HCEC 1CT (cell line): ENCODE results near the gene NEDD4L.

Experiments used
- DNase-seq: peaks from one replicate; pipeline ENCODE4 v3.0.0-alpha.2; 2017

Gene NEDD4L

DNA sequence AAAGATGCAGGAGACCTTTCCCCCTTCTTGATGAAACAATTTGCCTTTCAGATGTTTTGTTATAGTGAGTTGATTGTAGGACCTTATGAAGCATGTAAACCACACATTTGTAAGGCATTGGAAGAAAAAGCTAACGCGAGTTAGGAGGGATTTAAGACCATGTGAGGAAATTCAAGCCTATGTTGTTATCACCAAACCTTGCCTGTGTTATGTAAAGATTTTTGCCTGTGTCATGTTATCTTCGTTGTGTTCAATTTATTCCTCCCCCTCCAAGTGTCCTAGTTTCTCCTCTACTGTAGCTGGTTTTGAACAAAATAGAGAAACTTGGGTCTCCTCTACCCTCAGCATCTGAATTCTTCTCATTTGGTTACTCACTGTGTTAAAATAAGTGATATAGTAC lies 173.0 kb downstream of the NEDD4L start:
- DNase-seq, result no peak

DNA sequence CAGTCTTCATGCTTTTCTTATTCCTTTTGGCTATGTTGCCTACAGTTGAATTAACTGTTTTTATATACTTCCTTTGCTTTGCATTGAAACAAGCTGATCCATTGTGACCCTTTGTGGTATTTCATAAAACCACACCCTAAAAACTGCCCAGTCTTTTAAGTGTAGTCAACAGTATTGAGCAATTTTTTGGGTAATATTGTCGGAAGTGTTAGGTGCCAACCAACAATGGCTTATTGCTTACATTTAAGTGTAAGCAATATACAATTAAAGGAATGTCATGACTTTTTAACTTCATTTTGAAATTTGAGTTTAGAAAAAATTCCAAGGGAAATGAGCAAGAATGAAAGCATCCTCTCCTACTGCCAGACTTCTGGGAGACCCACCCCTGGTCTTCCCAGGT lies 174.1 kb downstream of the NEDD4L start:
- peak; percentile 86 for DNase-seq

DNA sequence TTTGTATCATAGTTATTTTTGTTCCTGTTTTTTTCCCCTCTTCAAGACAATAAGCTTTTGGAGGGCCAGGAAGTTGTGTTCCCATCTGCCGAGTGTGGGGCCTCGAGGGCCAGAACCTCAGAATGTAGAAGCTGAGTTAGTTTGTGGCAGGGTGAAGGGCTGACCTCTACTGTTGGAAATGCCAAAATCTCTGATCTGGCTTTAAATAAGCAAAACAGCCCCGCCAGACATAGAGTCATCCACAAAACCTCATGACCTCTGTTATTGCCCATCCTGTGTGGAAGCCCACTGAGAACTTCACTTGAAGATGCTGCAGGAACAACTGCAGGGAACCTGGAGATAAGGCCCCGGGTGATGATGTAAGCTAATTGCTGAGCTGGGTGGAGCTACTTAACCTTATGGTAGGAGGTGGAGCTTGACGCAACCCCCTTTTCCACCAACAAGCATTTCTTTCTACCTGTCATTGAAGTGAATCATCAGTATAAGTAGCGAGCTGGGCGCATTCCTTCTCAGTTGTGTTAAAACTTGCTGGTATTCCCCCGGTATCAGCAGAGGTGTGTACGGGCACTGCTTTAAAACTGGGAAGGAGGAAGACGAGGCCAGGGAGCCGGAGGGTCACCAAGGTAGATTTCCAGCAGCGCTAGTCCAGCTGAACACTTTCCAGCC lies 177.2 kb downstream of the NEDD4L start:
- peak; percentile 49 for DNase-seq

DNA sequence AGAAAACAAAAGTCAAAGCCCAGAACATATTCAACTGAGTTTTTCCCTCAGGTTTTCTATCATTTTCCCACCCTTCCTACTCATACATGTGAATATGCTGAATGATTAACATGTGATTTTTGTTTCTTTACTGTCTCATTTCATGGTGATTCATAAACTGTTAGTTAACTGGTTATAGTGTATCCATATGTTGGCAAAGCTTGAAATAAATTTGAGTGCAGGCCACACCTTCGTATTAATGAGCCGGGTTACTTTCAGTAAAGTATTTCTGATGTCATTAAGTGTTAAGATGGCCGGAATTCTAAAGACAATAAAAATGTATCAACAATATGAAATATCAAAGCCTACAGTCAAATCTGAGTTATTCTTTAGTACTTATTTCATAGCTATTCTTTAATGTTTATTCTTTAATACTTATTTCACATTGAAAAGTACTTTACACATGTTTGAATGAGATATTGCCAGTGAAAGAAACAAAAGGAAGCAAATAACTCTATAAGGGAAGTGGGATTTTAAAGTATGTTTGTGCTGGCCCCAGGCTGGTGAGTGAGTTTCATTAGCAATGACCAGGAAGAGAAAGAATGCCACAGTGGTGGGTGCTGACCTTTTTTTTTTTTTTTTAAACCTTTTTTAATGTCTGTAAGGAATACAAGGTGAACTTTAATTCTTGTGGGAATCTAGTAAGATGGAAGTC lies 178.6 kb downstream of the NEDD4L start:
- DNase-seq, result peak; percentile 64

DNA sequence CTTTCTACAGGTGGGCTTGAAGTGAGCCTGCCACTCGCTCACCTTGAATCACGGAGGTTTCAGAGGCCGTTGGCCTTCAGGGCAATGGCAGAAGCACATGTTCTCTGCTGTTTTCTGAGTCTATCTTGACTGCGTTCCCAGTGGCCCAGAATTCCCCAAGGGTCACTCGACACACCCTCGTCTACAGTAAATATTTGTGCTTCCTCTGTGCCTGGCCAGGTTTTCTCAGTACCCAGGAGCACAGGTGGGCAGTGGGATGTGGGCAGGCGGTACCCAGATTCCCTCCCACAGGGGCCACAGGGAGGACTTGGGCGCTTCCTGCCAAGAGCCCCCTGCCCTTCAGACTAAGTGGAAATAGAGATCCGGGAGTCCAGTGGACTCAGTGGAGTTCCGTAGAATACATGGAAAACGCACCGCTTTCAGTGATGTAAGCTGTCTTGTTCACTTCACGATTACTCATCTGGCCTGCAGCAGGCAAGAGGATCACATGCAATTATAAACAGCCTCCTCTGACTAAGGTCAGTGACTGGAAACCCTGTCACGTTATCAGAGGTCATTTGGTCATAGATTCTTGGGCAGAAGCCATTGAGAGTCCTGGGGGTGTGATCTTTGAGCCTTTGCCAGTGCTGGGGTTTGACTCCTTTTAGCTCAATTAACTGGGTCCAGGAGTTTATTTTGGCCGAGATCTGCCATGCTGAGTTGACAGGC lies 179.8 kb downstream of the NEDD4L start:
- peak; percentile 96 for DNase-seq

DNA sequence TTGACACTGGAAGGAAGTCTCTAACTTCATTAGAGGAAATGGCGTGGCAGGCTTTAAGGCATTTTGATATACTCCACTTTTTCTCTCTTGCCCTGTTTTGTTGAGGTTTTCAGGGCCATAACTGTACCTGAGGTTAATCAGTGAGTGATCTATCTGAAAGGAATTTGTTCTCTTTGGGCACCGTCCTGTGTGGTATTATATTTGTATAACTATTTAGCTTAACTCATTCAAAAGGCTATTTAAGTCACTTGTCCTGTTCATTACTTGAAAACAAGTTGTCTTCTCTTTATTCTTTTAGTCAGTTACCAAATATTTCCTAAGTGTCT lies 180.4 kb downstream of the NEDD4L start:
- DNase-seq, result peak; percentile 49

DNA sequence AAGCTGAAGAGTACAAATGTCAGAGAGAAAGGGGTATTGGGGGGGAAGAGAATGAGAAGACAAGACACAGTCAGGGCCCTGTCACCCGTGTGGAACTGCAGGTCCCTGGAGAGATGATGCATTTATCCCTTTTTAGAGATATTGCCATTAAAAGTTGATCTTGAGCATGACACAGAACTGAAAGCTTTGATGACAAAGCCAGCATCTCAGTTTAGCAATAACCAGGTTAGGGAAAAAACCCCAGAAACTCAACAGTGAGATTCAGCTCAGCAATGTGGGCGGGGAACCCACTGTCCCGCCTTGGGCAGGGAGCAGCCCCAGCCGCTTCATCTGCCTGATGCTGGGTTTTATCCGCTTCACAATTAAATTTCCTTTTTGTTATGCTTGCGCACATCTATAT lies 181.1 kb downstream of the NEDD4L start:
- no peak for DNase-seq

DNA sequence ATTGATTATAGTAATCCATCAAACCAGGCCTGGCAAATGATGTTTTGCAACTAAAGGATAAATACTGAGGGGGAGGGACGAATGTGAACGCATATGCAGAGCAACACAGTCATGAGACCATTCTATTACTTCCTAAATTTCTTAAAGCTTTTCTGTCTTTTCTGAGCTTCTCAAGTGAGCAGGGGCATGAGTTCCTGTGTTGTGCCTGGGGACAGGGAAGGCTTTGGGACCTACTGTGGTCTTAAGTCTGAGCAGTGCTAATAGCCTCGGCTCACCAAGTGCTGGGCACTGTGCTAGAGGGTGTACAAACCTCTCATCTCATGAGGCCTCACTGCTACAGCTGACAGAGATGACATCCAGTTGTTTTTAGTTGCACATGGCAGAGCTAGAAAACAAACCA lies 182.4 kb downstream of the NEDD4L start:
- no peak for DNase-seq

DNA sequence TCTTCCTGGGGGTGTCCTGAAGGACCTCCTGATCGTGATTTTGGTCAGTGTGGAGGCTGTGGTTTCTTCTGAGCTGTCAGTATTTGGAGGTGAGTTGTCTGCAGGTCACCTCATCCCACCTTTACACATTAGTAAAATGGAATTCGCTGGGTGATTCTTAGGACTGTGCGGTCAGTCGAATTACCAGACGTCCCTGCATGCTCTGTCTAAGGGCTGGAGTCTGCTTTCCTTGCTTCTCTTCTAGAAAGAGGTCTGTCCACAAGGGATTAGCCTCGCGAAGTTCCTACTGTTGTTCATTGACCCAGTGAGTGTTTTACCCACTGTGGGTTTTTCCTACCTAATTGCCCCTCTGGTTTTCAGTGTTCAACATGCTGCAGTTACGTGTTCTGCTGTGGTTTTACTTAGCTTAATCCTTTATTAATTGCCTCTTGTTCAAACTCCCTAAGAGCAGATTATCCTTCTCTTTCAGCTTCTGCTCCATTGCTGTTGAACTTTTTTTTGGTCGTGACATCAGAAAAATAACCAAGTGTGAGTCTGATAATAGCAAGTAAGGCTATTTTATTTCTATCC lies 183.4 kb downstream of the NEDD4L start:
- no peak for DNase-seq

DNA sequence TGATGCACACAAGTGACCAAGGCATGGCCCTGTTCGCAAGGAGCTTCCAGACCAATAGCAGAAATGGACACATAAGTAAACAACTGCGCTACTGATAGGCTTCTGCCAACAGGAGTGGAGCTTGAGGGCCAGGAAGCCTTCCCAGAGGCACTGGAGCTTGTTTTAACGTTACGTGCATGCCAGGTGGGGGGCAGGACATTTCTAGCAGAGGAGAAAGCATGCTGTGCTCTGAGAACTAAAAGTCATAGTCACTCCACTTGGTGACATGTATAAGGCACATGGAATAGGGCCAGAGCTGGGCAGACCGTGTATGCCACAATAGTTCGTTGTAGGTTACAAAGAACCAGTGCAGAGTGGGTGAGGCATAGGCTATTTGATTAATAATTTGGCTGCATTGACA lies 184.2 kb downstream of the NEDD4L start:
- no peak for DNase-seq

DNA sequence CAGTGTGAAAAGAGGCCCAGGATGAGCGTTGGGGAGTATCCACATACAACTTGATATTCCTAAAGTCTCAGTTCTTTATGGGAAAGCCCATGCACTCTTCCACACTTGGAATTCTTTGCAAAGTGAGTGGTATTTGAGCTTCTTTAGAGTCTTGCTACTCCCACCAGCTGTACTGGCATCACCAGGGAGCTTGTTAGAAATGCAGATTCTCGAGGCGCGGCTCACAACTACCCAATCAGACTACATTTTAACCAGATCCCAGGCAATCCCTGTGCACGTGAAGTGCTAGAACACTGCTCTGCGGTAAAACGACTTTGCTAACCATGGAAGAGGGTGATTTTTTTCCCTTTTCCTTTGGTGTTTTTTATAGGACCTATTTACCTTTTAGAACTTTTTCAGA lies 184.7 kb downstream of the NEDD4L start:
- no peak for DNase-seq

DNA sequence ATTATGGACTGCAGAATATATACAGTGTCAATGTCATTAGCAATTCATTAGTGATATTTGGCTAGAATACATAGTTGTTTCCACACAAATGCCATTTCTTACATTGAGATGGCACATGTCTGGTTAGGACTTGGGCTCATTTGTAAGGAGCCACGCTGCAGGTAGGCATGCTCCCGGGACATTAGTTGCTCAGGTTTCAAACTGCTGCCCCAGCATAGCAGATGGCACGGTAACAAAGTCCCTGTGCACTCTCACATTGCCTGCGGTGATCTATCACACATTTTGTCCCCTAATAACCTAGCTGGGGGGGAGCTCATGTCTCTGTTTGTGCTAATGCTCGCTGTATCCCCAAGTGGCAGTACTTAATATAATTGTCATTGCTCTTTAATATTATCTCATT lies 185.1 kb downstream of the NEDD4L start:
- DNase-seq, result no peak

DNA sequence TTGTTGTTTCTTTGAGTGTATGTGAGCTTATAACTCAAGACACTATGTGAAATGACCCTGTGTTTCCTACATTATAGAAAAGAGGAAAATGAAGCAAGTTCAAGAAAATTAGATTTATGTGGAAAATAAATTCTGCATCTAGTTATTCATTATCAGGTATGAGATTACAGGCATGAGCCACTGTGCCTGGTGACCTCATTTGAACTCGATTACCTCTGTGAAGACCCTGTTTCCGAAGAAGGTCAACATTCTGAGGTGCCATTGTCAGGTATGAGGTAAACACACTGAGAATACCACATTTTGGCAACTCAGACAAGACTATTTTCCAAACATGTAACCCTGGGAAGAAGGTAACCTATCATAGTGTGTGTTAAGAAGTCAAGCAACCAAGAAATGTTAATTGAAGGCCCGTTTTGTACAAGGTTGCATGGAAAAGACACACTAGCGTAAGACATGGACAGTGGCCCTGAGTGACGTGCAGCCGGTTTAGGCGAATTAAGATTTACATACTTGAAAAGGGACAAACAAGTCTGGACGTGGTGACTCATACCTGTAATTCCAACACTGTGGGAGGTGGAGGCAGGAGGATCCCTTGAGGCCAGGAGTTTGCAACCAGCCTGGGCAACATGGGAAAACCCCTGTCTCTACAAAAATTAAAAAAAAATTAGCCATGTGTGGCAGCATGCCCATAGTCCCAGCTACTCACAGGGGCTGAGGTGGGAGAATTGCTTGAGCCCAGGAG lies 186.6 kb downstream of the NEDD4L start:
- no peak for DNase-seq

DNA sequence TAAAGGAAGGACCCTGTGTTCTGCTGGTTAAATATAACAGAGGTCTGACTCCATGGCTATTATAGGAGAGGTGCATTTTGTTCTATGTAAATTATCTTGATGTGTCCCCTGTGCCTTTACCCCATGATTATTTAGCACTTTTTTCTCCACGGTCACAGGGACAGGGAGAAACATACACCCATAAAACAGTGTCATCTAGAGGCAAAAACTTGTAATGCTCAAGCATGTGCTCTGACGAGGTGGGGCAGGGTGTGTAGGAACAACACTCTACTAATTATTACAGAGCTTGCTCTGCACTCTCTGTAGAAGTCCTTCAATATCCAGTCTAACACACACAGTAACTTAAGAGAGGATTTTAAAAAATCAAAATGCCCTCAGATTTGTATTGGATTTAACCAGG lies 187.9 kb downstream of the NEDD4L start:
- DNase-seq, result peak; percentile 48

DNA sequence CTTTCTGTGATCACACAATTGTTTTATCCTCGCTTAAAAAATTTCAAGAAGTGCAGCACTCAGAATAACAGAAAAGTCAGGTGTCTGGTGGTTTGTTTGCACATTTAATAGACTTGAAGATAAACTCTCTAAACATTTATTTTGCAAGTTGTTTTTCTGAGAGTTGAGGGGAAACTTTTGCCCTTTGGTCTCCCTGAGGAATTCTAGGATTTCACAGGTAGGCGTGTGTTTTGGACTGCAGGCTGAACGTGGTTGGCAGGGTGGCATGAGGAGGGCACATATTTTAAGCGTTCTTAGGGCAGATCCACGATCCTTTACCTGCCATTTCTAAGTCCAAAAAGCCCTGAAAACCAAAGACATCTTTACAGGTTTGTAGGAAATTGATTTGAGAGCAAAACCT lies 188.6 kb downstream of the NEDD4L start:
- no peak for DNase-seq

DNA sequence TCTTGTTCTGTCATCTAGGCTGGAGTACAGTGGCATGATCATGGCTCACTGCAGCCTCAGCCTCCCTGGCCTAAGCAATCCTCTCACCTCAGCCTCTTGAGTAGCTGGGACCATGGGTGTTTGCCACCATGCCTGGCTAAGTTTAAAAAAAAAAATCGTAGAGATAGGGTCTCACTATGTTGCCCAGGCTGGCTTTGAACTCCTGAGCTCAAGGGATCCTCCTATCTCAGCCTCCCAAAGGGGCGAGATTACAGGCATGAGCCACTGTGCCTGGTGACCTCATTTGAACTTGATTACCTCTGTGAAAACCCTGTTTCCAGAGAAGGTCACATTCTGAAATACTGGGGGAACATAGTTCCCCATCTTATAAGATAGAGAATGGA lies 190.3 kb downstream of the NEDD4L start:
- no peak for DNase-seq

DNA sequence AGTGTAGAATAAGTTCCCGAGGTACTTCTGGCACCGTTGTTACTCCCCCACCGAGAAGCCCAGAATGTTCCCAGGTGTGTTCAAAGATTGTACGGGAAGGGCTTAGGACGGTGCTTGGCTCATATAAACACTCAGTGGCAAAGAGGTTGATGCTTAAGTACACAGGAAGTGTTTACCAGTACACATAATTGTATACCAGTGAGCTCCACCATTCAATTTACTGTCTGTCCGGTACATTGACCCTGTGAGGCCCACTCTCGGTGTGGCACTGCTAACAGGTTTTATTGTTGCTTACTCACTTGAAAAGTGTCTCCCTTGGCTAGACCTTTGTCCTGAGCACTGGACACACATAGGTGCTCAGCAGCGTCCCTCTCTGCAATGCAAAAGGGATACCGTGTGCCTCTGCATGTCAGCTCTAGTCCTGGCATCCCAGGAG lies 191.0 kb downstream of the NEDD4L start:
- DNase-seq, result no peak

DNA sequence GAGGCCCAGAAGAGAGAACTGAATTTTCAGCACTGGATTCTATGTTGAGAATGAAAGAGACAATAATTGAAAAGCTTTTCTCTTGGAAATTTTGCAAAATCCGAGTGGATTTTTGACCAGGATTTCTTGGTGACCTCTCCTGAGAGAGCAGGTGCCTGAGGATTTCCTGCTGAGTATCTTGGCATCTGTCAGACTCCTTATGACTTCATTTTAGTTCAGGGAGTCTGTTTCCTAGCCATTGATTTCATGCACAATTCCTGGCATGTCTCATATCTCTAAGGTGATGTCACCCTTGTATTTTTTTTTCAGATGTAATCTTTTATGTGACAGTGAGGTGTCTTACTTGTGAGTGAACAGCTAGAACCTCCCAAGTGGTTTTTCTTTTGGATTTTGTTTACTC lies 195.9 kb downstream of the NEDD4L start:
- DNase-seq, result no peak

DNA sequence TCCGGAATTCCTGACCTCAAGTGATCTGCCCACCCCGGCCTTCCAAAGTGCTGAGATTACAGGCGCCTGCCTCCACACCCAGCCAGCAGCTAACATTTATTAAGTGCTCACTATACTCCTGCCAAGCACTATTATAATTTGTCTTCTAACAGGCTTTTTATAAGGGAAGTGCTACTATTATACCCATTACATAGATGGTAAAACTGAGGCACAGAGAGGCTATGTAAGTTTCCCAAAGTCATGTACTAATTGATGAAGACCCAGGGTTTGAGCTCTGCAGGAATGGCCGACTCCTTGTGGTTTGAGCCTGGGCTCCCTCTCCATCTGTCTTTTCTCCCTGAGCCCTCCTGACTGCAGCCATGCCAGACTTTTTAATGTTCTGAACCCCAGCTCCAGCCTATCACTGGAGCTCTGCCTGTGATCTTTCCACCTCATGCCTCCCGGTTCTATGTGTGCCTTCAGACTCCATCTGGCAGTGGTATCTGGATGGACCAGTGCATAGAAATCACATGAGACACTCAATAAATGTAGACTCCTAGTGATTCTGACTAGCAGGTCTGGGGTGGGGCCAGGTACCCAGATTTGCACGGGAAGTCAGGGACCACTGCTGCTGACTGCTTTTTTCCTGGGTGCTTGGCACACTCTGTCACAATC lies 197.1 kb downstream of the NEDD4L start:
- no peak for DNase-seq

DNA sequence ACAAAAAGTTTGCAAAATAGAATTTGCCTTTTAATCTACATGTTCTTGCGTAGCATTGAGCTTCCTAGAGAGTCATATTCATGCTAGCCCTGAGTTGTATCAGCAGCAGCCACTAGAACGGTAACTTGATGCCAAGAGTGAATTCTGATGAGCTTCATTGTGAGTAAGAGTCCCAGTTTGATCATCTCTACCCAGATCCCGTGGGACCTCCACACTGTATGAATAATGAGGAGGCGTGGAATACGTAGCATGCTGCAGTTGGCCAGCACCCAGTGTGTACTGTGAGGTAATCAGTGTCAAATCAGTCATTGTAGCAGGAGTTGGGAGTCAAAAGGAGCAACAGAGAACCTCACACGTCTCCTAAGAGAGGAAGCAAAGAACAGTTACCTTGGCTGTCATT lies 197.9 kb downstream of the NEDD4L start:
- peak; percentile 87 for DNase-seq

DNA sequence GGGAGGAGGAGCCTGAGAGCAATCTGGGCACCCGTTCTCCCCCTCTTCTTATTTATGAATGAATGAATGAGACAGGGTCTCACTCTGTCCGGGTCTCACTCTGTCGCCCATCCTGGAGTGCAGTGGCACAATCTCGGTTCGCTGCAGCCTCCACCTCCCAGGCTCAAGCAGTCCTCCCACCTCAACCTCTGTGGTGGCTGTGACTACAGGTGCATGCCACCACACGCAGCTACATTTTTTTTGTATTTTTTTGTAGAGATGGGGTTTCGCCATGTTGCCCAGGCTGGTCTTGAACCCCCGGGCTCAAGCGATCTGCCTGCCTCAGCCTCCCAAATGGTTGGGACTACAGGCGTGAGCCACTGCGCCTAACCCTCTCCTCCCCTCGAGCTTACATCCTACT lies 198.4 kb downstream of the NEDD4L start:
- DNase-seq, result no peak

DNA sequence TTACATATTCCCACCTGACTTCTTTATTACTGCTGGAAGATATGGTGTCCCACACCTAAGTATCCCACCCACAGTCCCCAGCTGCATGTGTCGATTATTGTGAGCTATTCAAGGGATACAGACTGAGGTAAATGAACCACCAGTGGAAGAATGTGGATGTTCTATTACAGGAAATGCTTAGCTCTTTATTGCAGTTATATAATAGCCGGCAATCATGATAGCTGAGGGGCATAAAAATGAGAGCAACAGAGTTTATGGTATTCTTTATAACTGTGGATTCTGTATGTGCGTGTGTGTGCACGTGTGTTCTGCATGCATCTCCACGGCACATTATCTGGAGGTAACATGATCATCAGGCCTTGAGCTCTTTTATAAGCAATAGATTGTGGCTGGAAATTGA lies 198.9 kb downstream of the NEDD4L start:
- DNase-seq, result no peak

DNA sequence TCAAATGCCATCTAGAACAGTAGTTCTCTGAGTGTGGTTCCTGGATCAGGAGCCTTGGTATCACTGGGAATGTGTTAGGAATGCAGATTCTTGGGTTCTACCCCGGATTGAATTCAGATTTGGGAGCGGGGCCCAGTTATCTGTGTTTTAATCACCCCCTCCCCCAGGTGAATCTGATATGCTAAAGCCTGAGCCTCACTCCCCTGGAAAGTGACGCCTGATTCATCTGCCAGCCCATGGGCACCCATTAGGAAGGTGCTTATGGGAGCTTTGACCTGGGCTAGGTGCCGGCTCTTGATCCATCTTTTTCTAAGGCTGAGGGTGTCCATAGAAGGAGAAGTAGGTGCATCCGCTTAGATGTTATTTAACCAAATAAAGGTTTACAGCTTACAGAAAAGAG lies 199.4 kb downstream of the NEDD4L start:
- no peak for DNase-seq
